HG03175 (cell line): ENCODE data around the gene SNX6.
"Not testable (repeated sequence)": the region's sequence is repeated elsewhere in the genome, so short reads cannot be mapped to it uniquely, and the experiment has no call there.

Source experiments
- ATAC-seq: cut with Tn5 transposase; IDR thresholded peaks from one replicate; pipeline ENCODE4 v1.9.1; 2021; ENCODE audit warnings: mild to moderate bottlenecking, moderate library complexity; ENCODE audit not compliant: unreplicated experiment

SNX6 gene

DNA sequence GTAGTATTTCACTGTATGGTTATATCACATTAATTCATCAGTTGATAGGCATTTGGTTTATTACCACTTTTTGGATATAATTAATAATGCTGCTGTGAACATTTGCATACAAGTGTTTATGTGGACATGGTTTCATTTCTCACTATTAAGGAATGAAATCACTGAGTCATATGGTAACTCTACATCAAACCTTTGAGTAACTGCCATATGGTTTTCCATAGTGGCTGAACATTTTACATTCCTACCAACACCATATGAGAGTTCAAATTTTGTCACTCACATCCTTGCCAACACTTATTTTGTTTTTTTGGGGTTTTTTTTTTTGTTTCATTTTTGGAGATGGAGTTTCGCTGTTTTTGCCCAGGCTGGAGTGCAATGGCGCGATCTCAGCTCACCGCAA is 60.2 kb downstream of the SNX6 start:
- ATAC-seq: no peak

DNA sequence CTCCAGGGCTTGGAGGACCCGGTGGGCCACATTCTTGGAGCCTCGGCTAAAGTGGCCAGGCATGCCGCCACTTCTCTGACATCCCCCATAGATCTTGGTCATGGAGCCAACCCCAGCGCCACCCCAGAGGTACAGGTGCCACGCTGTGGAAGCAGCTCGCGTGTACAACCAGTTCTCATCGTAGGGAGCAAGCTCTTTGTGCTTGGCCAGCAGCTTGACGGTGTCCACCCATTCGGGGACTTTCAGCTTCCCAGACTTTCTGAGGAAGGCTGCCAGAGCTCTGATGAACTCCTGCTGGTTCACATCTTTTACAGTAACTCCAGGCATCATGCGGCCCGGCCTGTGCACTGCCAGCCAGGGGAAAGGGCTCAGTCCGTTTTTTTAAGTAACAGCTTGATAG is 61.1 kb downstream of the SNX6 start:
- no peak for ATAC-seq

DNA sequence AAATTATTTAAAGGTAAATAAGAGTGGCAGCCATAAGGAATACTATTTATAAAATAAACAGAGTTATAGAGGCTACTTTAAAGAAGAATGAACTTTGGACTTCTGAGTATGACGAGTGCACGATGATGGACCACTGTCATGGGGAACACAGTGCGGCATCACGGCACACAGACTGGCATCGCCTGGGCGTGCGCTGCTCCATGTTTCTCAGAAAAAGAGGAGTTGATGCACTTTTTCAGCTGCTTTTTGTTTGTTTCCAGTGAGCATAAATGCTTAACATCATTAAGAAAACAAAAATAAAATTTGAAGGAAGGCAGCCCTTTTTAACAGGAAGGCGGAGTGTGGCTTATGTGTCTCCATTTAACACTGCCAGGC is 67.2 kb downstream of the SNX6 start:
- no peak for ATAC-seq

DNA sequence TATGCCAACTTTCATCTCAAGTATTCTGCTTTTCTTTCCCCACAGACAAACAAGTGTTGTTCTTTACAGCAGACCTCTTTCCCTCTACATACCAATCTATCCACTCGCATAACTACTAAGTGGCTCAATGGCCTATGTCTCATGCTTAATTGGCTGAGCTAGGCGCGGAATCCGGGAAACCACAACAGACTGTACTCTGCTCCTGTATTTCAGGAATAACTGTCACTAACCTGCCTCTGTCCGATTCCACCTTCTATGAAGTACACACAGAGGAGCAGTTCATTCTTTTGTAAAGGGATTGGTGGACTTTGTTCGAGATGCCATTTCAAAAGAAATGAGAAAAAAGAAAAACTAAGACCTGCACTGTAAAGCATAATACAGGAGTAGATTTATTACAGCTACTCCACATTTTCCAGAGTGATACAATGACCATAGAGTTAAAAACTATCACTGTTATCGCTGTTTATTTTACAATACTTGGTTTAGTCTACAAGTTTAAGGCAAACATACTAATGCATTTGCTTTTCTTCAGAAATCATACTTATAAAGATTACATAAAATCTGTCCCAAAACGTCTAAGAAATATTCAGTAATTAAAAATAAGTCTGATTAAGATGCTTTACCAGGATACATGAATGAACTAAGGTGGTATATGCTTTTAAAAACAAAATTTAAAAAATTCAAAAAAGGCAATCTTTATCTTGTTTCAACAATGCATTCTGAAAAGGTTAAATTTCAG is 67.7 kb downstream of the SNX6 start:
- not testable (repeated sequence) for ATAC-seq

DNA sequence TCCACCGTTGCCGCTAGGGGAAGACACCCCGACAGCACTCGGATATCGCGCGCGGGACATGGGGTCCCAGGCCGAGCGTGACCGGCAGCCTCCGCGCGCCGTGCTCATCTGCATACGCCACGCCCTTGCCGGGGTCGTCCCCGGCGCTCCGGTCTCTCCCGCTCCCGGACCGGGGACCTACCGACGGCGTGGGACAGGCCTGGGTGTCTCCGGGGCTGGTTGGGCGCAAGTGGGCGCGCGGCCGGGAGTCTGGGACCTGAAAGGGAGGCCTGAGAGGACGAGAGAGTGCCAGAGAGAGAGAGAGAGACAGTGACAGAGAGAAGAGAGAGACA is 73.5 kb downstream of the SNX6 start:
- ATAC-seq: peak; percentile 55

DNA sequence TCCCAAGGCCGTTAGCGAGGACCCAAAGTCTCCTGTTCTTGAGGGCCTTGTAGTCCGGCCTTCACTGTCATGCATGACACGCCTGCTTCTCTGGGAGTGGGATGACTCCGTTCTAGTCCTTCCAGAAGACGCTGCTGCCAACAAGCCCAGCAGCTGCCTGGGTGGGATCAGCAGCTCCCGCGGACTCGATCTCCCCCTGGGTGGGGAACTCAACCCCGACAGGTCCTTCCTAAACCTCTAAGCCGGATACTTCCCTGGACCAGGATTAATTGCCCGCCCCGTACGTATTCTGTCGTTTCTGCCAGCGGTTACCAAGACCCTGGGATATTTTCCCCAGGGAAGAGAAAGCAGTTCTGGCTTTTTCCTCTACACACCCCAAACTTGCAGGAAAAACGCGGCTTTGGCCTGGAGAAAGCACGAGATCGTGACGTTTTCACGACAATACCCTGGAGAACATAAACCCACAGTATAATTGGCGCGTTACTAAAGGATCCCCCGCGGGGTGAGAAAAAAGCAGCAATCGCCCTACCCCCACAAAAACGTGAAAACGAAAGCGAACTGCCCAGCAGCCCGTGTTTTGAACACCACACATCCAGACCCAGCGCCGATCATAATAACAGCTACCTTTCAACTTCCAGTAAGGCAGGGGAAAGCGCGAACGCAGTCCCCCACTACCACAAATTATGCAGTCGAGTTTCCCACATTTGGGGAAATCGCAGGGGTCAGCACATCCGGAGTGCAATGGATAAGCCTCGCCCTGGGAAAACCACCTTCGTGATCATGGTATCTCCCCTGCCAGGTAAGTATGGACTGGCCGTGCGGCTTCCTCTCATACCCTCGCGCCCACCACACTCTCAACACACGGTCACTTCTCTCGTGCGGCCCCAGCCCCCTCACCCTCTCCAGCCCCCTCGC is 74.1 kb downstream of the SNX6 start:
- ATAC-seq: peak; percentile 72

DNA sequence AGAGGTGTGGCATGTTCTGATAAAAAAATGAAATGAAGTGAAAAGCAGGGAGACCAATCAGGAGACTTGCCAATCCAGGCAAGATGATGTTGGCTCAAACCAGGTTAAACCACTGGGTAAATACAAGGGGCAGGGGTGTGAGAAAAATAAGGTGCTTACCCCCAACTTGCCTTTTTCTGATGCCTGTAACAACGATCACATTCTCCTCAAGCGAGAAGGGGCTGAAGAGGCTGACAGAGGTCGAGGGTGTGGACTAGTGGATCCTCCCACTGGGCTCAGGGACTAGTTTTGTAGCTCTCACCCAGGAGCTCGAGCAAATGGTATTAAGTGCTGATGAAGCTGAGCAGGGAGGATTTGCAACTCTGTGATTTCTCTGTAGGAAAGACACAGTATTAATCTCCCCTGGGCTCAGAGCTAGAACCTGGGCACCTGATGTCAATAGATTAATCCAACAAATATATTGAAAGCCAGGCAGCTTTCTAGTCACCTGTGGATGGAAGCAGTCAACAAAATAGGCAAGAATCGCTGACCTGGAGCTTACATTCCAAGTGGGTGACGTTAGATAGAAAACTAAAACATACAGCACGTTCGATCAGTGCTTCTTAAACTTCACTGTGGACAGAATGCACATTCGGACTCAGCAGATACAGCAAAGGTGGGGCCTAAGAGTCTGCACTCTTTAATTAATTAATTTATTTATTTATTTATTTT is 75.3 kb downstream of the SNX6 start:
- no peak for ATAC-seq

DNA sequence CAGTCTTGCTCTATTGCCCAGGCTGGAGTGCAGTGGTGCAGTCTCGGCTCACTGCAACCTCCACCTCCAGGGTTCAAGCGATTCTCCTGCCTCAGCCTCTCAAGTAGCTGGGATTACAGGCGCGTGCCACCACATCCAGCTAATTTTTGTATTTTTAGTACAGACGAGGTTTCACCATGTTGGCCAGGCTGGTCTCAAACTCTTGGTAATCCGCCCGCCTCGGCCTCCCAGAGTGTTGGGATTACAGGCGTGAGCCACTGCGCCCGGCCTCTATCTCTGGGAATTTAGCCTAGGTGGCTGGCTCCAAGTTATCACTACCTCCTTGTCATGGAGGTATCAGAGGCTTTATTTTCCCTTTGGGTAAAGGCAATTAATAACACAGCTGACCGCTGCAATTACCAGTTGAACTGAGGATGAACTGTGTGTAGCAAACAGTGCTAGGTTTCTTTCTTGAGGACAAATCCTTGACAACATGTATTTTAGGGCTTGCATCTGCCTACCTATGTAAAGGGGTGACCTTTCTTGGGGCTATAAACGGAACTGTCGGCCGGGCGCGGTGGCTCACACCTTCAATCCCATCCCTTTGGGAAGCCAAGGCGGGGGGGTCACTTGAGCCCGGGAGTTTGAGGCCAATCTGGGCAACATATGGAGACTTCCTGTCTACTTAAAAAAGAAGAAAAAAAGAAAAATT is 80.5 kb downstream of the SNX6 start:
- not testable (repeated sequence) for ATAC-seq

DNA sequence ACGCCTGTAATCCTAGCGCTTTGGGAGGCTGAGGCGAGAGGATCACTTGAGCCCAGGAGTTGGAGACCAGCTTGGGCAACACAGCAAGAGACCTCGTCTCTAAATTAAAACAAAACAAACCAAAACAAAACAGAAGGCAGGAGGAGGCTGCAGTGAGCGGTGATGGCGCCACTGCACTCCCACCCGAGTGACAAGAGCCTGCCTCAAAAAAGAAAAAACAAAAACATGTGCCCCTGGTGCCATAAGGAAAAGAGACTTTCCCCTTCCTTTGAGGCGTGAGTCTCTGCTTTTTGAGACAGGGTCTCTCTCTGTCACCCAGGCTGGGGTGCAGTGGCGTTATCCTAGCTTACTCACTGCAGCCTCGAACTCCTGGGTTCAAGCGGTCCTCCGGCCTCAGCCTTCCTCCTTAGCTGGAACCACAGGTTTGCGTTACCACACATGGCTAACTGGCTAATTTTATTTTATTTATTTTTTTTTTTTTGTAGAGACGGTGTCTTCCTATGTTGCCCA is 81.4 kb downstream of the SNX6 start:
- ATAC-seq: no peak

DNA sequence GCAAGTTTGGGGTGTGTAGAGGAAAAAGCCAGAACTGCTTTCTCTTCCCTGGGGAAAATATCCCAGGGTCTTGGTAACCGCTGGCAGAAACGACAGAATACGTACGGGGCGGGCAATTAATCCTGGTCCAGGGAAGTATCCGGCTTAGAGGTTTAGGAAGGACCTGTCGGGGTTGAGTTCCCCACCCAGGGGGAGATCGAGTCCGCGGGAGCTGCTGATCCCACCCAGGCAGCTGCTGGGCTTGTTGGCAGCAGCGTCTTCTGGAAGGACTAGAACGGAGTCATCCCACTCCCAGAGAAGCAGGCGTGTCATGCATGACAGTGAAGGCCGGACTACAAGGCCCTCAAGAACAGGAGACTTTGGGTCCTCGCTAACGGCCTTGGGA is 82.8 kb downstream of the SNX6 start:
- peak; percentile 32 for ATAC-seq

DNA sequence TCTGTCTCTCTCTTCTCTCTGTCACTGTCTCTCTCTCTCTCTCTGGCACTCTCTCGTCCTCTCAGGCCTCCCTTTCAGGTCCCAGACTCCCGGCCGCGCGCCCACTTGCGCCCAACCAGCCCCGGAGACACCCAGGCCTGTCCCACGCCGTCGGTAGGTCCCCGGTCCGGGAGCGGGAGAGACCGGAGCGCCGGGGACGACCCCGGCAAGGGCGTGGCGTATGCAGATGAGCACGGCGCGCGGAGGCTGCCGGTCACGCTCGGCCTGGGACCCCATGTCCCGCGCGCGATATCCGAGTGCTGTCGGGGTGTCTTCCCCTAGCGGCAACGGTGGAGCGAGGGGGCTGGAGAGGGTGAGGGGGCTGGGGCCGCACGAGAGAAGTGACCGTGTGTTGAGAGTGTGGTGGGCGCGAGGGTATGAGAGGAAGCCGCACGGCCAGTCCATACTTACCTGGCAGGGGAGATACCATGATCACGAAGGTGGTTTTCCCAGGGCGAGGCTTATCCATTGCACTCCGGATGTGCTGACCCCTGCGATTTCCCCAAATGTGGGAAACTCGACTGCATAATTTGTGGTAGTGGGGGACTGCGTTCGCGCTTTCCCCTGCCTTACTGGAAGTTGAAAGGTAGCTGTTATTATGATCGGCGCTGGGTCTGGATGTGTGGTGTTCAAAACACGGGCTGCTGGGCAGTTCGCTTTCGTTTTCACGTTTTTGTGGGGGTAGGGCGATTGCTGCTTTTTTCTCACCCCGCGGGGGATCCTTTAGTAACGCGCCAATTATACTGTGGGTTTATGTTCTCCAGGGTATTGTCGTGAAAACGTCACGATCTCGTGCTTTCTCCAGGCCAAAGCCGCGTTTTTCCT is 83.4 kb downstream of the SNX6 start:
- ATAC-seq: peak; percentile 72

DNA sequence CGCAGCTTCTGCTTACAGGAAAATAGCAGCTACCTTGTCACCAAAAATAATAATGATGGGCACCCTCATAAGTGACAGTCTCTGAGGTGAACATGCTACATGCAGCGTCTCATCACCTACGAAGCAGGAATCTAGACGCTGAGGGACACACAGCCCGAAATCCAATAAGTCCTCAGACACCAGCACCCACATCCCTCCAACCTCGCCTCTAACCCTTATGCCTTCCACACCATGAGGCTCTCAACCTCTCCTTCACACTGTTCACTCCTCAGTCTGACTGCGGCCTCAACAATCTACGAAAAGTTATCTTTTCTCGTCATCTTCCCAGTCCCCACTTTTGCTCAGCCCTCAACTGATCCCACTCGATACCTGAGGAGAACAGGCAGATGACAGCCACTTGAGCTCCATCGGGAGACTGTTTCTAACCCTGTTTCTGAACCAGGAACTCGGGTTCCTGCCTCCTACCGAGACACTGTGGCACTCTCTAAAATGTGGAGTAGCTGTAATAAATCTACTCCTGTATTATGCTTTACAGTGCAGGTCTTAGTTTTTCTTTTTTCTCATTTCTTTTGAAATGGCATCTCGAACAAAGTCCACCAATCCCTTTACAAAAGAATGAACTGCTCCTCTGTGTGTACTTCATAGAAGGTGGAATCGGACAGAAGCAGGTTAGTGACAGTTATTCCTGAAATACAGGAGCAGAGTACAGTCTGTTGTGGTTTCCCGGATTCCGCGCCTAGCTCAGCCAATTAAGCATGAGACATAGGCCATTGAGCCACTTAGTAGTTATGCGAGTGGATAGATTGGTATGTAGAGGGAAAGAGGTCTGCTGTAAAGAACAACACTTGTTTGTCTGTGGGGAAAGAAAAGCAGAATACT is 89.5 kb downstream of the SNX6 start:
- not testable (repeated sequence) for ATAC-seq

DNA sequence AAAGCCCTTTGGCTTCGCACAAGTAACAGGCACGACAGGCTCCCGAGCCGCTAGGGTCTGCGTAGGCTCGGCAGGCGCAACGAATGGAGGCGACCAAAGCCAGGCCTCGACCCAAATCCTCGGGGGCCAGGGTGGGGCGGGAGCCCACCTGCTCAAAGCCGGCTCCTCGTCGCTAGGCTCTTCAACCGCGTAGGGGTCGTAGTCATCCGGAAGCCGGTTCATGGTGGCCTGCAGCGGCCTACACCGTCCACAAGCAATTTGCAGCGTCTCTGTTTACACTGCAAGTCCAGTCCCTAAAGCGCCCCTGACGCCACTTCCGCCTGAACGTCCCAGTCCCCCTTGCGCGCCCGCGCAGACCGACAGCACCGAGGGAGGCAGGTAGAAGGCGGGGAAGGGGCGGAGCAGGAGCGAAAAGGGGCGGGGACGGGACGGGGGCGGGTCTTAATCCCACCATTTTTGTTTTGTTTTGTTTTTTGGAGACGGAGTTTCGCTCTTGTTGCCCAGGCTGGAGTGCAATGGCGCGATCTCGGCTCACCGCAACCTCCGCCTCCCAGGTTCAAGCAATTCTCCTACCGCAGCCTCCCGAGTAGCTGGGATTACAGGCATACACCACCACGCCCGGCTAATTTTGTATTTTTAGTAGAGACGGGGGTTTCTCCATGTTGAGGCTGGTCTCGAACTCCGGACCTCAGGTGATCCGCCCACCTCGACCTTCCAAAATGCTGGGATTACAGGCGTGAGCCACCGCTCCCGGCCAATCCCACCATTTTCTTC is 90.4 kb downstream of the SNX6 start, which contains the start of gene EAPP:
Gene EAPP (minus strand): TSS at position 295 of the 774 bp plus-strand sequence. CDS start 73 bp downstream, at position 222.
- ATAC-seq: peak; percentile 99

DNA sequence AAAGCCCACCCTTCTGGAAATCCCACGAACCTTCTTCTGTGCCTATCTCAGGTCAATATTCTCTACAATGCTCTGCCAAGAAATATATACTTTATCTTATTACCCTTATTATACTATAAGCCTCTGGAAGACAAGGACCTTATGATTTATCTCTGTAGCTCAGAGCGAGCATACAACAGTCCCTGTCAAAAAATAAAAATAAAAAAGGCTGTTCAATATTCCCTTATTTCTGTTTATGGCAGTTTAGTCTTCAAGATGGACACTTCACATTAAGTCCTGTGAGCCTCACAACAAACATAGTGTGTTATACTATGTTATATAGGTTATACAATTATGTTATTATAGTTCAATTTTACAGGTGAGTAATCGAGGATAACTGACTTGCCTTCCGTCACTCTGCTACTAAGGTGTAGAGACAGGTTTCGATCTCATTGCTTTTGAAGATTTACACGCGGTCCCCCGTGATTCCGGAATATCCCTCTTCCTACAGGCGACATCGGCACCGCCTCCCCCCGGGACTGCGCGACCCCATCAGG is 91.0 kb downstream of the SNX6 start:
- ATAC-seq: peak; percentile 10

DNA sequence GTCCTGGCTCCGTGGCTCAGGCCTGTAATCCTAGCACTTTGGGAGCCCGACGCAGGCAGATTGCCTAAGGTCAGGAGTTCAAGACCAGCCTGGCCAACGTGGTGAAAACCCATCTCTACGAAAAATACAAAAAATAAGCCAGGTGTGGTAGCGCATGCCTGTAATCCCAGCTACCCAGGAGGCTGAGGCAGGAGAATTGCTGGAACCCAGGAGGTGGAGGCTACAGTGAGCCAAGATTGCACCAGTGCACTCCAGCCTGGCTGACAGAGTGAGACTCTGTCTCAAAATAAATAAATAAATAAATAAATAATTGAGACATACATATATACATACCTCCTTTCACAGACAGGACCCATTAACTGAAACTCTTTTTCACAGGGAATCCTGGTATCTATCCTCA is 91.9 kb downstream of the SNX6 start:
- ATAC-seq: not testable (repeated sequence)

DNA sequence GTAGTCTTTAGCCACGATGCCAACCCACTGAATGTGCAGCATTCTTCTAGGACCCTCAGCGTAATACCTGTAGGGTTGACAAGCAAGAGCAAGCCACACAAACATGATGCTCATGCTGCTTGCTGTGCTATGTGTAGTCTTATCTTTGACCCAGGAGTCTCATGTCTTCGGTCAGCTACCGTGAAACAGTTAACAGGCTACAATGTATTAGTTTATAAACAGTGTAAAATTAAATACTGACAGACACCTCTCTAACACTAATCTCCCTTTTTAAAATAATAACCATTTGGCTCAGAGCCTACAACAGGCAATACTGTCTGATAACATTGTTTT is 92.3 kb downstream of the SNX6 start:
- ATAC-seq: no peak

DNA sequence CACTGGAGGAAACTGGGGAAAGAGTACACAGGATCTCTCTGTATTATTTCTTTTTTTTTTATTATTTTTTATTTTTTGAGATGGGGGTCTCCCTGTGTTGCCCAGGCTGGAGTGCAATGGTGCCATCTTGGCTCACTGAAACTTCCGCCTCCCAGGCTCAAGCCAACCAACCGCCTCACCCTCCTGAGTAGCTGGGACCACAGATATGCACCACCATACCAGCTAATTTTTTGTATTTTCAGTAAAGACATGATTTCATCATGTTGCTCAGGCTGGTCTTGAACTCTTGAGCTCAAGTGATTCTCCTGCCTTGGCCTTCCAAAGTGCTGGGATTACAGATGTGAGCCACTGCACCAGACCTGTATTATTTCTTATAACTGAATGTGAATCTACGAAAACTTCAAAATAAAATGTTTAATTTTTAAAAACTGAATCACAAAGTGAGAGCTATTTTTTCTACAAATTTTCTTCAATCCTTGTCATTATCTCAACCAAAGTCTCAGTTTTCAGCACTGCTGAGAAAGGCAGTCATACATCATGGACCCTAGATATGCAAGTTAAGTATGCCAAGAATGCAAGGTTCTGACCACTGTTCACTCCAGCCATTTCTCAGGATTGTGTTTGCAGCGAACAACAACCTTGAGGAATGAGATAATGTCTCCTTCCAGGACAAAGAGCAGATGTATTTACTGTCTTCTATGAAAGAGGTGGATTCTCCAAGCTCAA is 92.8 kb downstream of the SNX6 start:
- no peak for ATAC-seq
